Activated CD4-positive, alpha-beta T cell treated with anti-CD3 and anti-CD28 coated beads, Interleukin-2, amount 50 U/mL, for 1 hour (primary cell): ENCODE measurements around the gene TNPO1.
"Not testable (repeated sequence)": the region's sequence is repeated elsewhere in the genome, so short reads cannot be mapped to it uniquely, and the experiment has no call there.

Experiments
- DNase-seq: peaks from one replicate; pipeline ENCODE4 v3.0.0-alpha.2; 2020

Gene TNPO1

DNA sequence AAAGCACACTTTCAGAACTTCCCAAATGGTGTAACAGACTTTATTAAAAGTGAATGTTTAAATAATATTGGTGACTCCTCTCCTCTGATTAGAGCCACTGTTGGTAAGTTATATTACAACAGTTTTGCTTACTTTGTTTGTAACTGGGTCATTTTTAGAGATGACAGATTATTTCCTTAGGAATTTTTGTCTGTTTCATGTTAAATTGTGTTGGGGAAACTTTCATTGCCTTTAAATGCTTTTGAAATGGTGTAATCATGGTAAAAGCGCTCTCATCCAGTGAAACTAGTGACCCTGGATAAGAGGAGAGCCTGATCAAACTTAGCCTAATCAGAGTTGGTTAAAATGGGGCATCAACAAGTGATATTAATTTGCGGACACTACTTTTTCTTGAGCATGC is 39.4 kb downstream of the TNPO1 start:
- no peak for DNase-seq

DNA sequence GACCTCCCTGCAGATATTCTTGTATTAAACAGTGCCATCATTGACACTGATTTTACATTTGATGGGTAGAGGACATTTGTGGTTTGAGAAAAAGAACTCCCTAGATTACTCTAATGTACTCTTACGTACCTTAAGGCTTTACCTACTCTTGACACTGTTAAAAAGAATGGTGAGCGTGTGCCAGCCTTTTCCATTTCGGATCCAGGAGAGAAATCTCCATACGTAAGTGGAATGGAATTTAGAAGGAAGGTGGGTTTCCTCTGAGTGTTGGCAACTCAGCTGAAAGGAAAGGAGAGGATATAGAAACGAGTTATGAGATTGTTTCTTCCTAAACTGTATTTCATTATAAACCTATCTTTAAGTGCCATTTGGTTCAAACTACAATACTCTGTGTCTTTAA is 40.9 kb downstream of the TNPO1 start:
- no peak for DNase-seq

DNA sequence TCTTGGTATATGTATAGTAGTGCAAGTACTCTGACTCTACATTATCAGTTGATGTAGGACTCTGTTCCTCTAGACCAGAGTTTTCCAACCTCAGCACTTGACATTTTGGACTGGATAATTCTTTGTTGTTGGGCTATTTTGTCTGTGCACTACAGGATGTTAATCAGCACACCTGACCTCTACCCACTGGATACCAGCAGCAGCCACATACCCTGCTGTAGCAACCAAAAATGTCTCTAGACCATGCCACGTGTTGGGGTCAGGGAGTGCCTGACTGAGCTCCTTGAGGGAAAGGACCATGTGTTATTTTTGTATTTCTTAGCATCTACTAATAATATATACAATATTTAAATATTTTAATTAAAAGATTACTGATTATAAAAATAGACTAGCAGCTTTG is 42.7 kb downstream of the TNPO1 start:
- no peak for DNase-seq

DNA sequence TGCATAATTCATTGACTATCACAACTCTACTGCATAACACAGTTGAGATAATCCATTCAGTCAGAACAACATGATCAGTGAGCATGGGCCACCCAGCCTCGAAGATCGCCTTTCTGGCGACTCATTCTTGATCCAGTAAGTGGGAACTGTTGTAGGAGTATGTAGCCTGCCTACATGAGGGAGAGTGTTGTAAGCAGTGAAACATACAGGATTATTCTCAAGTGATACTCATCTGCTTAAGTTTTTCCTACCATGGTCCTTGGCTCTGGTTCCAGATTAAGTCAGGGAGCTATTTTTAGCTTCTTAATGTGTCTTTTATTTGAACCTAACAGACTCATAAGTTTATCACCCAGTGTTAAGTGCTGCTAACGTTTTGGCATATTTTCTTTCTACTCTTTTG is 44.0 kb downstream of the TNPO1 start:
- DNase-seq: no peak

DNA sequence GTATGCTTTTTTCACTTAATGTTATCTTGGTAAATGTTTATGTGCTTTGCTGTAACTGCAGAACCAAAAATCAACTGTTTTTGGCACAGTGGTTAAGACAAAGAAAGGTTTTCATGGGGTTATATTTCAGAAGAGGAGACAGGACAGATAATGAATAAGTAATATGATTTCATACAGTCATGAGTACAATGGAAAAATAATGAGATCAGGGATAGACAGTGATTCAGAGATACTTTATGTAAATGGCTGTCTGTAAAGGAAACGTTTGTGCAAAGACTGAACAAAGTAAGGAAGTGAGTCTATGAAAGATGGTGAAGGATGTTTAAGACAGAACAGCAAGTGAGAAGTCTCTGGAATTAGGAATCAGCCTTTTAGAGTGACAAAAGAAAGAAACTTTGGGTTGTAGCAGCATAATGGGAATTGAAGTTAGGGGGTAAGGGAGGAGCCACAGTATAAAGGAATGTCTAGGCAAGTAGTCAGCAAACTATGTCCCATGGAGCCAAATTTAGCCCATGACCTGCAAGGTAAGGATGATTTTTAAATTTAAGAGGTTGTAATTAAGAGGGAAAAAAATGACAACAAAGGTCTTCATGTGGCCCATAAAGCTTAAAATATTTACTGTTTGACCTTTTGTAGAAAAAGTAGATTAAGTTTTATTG is 55.0 kb downstream of the TNPO1 start:
- DNase-seq: no peak

DNA sequence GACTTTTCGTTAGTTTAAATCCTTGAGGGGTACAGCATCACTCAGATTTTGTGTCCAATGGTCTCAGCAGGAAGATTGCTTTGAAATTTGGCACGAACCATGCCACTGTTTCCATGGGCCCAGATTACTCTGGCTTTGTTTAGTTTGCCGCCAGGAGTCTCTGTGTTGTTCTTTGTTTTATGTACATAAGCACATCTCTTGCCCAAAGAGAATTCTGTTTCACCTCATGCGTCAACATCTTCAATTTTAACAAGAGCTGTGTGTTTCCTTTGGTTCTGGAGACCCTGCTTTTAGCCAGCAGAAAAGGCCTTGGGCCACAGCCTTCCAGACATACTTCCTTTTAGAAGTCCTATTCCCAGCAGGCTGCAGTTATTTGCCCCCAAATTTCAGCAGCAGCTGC is 62.4 kb downstream of the TNPO1 start:
- DNase-seq: no peak

DNA sequence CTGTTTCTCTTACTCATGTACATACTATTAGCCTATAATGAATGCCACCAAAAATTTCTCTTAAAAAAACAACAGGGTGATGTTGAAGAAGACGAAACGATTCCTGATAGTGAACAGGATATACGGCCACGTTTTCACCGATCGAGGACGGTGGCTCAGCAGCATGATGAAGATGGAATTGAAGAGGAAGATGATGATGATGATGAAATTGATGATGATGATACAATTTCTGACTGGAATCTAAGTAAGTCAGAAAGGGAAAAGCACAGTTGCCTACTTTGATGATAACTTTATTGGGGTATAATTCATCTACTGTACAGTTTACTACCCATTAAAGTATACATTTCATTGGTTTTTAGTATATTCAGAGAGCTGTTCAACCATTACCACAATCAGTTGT is 66.5 kb downstream of the TNPO1 start:
- no peak for DNase-seq

DNA sequence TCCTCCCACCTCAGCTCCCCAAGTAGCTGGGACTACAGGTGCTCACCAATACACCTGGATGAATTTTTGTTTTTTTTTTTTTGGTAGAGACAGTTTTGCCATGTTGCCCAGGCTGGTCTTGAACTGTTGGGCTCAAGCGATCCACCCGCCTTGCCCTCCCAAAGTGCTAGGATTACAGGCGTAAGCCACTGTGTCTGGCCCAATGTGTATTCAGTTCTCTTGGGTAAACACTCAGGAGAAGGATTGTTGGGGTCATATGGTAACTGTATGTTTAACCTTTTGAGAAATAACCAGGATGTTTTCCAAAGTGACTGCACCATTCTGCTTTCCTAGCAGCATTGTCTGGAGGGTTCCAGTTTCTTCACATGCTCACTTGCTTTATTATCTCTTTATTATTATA is 67.4 kb downstream of the TNPO1 start:
- no peak for DNase-seq

DNA sequence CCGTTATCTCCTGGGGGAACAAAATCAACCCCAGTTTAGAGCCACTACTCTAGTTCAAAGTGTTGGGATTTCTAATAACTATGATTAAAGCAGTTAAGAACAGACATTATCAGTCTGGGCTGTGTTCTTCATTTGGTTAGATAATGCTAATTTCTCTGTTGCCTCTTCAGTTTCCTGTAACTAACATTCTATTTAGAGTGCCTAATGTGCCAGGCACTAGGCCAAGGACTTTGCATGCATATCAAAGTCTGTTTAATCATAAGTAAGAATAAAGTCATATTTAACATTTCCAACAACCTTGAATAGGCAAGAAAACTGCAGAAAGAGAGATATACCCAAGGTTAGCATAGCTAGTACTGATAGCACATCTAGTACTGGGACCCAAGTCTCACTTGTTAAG is 68.4 kb downstream of the TNPO1 start:
- no peak for DNase-seq

DNA sequence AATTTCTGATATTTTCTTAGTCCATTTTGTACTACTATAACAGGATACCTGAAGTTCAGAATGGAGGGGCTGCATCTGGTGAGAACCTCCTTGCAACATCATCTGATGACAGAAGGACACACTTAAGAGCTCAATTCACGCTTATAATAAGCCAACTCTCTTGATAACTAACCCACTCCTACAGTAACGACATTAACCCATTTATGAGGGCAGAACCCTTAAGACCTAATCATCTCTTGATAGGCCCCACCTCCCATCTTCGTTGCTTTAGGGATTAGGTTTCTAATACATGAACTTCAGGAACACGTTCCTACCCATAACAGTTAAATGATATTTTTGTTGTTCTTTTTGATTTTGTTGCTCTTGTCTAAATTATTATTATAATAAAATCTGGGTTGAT is 69.4 kb downstream of the TNPO1 start:
- no peak for DNase-seq

DNA sequence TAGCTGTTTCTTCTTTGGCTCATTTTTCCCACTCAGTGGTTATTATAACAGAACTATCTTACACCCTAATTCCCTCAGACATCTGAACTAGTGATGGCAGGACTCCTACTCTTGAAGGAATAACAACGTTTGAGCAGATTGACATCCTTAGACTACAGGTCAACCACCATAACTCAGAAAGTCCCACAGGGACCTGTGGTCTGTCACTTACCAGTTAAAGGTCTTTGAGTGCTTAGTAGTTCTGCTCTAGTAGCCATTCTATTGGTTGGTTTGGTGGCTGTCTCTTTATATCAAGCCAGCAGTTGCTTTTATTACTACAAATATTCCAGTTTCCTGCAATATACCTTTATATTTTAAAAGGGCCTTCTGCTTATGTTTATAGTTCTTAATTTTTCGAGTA is 72.1 kb downstream of the TNPO1 start:
- no peak for DNase-seq

DNA sequence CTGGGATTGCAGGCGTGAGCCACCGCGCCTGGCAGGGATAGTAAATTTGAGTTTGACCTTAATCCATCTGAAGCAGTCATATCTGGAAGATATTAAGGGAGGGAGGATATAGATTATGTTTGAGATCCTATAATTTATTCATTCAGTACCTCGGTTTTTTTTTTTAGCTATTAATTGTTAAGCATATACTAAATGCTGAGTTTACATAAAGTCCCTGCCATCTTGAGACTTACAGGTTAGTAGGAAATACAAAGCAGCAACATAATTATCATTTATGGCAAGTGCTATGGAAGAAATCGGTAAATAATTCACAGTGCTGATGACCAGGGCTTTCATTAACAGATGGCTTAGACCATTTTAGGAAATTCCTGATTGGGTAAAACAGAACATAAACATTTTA is 72.9 kb downstream of the TNPO1 start:
- no peak for DNase-seq

DNA sequence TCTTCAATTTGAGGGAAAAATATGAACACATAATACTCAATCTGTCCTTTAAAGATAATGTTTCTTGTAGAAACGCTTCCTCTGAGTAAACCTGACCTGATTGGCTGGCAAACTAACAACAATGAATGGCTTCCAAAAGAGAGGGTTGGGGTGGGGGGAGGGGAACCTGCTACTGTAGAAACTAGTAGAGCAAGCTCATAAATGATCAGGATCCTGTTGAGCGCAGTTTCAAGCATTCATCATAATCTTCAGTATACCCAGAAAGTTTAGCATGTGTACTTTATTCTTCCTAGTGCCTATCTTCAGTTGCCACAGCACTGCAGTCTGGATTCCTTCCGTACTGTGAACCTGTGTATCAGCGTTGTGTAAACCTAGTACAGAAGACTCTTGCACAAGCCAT is 76.4 kb downstream of the TNPO1 start:
- DNase-seq: no peak

DNA sequence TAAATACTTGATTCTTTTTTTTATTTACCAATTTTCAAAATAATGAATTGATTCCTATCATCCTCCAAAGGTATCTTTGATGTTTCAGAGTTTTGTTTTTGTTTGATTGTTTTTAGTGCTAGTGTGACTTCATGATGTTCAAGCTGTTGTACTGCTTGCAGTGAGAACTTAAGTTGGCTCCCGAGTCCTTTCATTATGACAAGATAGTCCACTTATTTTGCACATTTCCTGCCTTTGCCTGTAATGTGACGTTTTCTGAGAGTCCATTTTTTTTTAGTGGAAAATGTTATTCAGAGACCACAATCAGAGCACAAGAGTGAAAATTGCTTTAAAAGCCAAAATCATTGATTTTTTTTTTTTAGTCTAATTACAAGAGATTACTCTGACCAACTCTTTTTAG is 79.3 kb downstream of the TNPO1 start:
- no peak for DNase-seq

DNA sequence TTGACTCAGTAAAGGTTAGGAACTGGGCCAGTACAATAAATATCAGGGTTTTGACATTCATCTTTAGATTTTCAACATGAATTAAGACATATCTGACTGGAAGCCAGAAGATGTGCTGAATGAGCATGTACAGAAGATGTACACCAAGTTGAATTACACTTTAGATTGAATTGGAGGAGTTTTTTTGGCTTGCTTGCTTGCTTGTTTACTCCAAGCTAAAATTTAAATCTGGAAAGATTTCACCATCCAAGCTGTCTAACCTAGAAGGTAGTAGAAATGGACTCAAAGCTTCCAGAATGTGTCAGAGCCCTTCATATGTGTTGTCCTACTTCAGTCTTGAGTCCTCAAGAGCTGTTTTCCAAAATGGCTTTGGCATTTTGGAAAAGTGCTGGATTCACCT is 90.3 kb downstream of the TNPO1 start:
- no peak for DNase-seq

DNA sequence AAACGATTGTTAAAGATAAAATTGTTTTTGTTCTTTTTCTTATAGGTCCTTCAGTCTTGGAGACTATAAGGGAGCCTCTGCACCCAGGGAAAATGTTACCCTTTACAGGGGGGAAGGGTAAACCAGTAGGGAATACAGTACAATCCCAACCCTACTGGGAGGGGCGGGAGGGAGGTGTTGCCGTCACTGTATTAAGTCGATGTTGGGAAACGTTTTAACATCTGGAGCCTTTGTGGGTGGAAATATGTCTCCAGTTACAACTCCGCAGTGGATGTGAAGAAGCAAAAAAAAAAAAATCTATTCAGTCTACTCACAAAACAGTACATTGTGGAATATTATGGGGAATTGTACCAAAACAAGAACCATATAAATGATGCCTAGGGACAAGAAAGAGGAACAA is 92.2 kb downstream of the TNPO1 start:
- DNase-seq: no peak

DNA sequence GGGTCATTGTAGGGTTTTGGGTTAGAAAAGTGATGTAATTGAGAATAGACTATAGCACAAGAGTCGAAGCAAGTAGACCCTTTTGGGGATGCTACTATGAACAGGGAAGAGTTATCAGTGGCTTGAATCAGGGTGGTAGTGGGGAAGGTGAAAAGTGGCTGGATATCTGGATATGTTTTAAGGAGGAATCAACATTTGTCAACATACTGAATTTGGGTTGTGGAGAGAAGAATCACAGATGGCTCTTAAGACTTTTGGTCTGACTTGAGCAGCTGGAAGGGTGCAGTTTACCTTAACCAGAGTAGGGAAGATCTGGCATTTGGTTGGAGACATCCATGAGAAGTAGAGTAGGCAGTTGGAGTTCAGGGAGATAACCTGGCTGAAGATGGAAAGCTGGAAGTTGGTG is 100.9 kb downstream of the TNPO1 start:
- no peak for DNase-seq

DNA sequence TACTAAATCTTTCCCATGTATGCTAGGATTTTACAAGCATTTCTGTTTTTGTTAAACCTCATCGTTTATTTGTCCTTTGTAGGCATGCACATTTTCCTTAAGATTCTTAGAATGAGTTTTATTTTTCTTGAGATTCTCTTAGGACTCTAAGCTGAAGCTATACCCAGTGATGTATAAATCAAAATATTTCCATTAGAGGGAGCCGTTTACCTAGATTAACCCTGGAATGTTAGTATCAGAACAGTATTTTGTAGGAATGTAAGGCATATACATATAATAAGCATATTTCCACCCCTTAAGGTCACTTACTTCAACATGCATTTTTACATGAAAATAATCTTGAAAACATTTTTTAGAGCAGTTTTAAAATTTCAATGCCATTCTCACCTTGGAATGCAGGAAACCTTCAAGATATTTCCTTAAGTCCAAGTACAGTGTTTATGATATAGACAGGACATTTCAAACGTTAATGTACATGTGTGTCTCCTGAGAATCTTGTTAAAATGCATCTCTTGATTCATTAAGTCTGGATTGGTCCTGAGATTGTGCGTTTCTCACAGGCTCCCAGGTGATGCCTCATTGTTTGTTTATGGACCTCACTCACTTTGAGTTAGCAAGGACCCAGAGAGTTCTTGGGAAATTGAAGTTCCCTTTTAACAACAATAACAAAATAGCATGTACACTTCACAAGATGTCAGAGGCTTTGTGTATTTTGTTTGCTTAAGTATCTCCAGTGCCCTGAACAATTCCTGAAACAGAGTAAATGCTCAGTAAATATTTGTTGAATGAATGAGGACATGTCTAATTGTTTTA is 104.4 kb downstream of the TNPO1 start:
- DNase-seq: no peak

DNA sequence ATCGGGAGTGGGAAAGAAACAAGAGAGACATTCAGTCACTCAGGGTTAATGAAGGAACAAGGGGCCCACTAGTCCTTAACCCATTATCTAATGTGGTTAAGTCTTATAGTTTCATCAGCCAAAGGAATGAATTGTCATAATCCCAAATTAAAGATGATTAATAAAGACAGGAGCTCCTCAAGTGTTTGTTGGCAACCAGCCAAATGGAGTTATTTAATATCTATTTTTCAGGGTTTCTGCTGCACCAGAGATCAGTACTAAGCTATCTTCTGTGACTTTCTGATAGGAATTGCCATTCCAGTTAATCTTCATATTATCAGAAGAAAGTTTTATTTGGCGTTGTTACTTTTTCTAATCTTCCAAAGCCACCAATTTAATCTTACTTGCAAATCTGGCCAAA is 105.4 kb downstream of the TNPO1 start:
- no peak for DNase-seq

DNA sequence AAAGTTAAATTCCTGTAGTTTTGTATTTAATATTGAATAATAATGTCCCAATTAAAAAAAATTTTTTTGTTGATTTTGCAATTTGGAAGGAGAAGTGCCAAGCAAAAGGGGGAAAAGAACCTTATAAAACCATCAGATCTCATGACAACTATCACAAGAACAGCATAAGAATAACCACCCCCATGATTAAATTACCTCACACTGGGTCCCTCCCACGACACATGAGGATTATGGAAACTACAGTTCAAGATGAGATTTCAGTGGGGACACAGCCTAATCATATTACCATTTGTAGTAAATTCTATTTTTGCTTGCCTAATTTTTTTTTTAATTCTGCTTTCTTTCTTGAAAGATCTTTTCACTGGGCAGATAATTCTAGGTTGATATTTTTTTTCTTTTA is 106.0 kb downstream of the TNPO1 start:
- no peak for DNase-seq

DNA sequence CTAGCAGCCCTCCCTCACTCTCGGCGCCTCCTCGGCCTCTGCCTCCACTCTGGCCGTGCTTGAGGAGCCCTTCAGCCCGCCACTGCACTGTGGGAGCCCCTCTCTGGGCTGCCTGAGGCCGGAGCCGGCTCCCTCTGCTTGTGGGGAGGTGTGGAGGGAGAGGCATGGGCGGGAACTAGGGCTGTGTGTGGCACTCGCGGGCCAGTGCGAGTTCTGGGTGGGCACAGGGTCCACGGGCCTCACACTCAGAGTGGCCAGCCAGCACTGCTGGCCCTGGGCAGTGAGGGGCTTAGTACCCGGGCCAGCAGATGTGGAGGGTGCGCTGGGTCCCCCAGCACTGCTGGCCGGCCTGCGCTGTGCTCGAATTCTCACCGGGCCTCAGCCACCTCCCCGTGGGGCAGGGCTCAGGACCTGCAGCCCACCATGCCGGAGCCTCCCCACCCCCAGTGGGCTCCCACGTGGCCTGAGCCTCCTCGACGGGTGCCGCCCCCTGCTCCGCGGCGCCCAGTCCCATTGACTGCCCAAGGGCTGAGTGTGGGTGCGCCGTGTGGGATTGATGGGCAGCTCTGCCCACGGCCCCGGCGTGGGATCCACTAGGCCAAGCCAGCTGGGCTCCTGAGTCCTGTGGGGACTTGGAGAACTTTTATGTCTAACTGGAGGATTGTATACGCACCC is 109.0 kb downstream of the TNPO1 start:
- DNase-seq: no peak

DNA sequence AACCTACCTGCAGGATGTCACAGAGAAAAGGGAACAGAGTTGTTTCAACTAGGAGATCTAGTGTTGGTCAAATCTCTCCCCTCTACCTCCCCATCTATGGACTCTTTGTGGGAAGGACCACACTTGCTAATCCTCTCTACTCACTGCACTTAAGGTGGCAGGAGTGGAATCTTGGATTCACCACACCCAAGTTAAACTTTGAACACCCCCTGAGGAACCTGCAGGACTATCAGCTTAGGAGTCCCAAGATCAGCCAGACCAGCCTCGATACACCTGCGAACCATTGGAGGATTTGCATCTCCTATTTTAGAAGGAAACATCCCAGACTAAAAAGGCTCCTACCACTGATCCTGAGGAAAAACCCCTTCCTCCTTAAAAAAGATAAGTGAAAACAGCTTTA is 116.2 kb downstream of the TNPO1 start:
- DNase-seq: not testable (repeated sequence)

DNA sequence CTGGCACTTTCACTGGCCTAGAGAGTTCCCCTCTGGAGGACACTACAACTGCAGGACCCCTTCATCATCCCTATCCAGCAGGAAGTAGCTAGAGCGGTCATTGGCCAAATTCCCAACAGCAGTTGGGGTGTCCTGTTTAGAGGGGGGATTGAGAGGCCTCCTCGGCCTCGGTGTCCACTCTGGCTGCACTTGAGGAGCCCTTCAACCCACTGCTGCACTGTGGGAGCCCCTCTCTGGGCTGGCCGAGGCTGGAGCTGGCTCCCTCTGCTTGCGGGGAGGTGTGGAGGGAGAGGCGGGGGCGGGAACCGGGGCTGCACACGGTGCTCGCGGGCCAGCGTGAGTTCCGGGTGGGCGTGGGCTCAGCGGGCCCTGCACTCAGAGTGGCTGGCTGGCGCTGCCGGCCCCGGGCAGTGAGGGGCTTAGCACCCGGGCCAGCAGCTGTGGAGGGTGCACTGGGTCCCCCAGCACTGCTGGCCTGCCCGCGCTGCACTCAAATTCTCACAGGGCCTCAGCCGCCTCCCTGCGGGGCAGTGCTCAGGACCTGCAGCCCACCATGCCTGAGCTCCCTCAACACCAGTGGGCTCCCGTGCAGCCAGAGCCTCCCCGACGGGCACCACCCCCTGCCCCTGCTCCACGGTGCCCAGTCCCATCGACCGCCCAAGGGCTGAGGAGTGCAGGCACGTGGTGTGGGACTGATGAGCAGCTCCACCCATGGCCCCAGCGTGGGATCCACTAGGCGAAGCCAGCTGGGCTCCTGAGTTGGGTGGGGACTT is 118.7 kb downstream of the TNPO1 start:
- not testable (repeated sequence) for DNase-seq

DNA sequence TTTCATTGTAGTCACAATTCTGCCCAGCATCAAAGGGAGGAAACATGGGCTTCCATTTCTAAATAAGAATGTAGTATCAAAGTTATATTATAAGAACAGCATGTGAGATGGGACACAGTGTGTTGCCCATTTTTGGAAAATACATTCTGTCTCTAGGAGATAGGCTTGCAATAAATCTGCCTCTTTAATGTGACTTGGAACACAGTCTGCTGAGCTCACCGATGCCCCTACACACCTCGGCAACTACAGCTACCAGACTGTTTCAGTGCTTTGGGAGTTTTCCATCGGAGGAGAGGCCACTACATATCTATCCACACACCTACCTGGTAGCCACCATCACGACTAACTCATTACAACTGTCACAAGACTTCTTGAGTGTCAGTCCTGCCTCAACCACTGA is 120.4 kb downstream of the TNPO1 start:
- DNase-seq: no peak
